ENCODE measurements around the gene IFNA10. TPM values are rescaled to one million over a fixed set of nuclear protein-coding genes. Genes with fewer than 3 reads are reported as not detected.
"Not testable (repeated sequence)": the region's sequence is repeated elsewhere in the genome, so short reads cannot be mapped to it uniquely, and the experiment has no call there.

IFNA10 gene
- total RNA-seq, 4 donors from 2014 or later, result not detected

DNA sequence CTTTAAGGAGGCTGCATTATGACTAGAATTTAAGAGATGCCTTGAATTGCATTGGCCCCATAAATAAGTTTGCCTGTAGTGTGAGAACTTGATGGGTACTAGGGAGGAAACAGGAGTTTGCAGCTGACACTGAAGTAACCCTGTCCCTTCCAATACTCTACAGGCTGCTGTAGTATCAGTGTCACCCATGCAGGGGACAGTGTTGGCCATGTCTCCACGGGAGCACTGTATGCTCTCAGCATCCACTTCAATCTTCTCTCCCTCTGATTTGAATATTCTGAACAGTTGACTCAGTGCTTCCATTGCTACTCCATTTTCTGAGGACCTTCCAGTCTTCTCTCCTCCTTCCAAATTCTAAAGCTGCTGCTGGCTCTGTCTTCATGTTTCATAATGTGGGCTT lies 44.2 kb upstream of the IFNA10 start:
- Histone ChIP-seq H3K27ac (no peak overlapping the region), H3K4me3 (no peak overlapping the region), H3K36me3 (no peaks in the 10 kb centered on the region), H3K4me1 (peaks cover 0 to 6% (median 0%) of the 10 kb centered on the region in 4 donors), H3K27me3 (peaks cover 8% of the 10 kb centered on the region), H3K9me3 (no peaks in the 10 kb centered on the region)
- no peak for DNase-seq
- TF ChIP-seq POLR2A (IDR thresholded peaks at IDR 0.05) (no peak), POLR2AphosphoS5 (IDR thresholded peaks at IDR 0.05) (no peak), EP300 (IDR thresholded peaks at IDR 0.05; ENCODE audit: low read depth) (no peak)
- TF ChIP-seq, protein P1, sequence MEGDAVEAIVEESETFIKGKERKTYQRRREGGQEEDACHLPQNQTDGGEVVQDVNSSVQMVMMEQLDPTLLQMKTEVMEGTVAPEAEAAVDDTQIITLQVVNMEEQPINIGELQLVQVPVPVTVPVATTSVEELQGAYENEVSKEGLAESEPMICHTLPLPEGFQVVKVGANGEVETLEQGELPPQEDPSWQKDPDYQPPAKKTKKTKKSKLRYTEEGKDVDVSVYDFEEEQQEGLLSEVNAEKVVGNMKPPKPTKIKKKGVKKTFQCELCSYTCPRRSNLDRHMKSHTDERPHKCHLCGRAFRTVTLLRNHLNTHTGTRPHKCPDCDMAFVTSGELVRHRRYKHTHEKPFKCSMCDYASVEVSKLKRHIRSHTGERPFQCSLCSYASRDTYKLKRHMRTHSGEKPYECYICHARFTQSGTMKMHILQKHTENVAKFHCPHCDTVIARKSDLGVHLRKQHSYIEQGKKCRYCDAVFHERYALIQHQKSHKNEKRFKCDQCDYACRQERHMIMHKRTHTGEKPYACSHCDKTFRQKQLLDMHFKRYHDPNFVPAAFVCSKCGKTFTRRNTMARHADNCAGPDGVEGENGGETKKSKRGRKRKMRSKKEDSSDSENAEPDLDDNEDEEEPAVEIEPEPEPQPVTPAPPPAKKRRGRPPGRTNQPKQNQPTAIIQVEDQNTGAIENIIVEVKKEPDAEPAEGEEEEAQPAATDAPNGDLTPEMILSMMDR (IDR thresholded peaks at IDR 0.05), result no peak
- WGBS, 2 donors (ENCODE audit: low coverage in 1 of 2), result 13% methylated on average over 1 of the region's 1 CpG; no CpG with 5 or more reads in 1 of the 2 donors
- in situ Hi-C loops (cut with MboI; ENCODE audit: low pct_ligation_motif_present in 1 of 4, low pct_unique_long_range_greater_than_20kb in 1 of 4, low sequenced_read_pairs in 3 of 4) (no loop called here), intact Hi-C loops (cut with DNase I; ENCODE audit: low total_unique reads) (no loop called here)

DNA sequence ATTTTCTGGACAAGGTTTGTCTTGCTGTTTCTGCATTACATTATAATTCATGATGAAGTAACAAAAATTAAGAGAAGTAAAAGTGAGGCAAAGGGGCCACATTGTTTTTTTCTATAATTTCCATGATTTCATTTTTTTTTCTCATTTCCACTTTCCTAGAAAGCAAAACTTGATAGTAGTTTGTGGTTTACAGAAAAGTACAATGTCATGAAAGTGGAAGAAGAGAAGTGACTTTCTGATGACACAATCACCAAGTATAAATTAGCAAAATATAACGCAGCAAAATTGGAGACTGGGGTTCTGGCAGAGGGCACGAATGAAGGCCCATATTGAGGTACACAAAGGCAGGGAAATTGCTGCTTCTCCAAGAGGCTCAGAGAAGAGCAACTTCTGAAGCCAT lies 37.9 kb upstream of the IFNA10 start:
- in situ Hi-C loops (cut with MboI; ENCODE audit: low pct_ligation_motif_present in 1 of 4, low pct_unique_long_range_greater_than_20kb in 1 of 4, low sequenced_read_pairs in 3 of 4) (loop anchor here in 2 of 4 donors (25.0 kb wide), 1 partner anchor 542 kb away; no protein-coding TSS in a partner anchor), intact Hi-C loops (cut with DNase I; ENCODE audit: low total_unique reads) (no loop called here)

DNA sequence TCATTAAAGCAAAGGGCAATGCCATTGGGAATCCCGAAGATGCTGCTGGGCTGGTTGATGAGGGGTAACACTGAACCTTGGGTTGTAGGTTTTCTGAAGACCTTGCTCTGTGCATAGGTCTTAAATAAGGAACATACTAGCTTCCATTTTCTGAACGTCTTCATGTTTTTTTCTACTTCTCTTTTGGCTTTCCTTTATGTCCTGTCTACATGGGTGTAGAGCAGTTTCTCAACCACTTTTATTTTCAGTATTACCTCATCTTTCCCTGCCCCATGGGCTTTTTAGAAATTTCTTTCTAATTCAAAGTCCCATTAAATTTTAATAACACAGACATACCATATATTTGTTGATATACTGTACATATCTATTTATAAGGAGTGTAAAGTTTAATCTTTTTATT lies 33.0 kb upstream of the IFNA10 start, which contains the start of gene IFNA14:
TSS of gene IFNA14 (minus strand) at position 95 of the 400 bp plus-strand sequence. CDS start at position 25, 70 bp downstream.
- Histone ChIP-seq H3K27ac (no peak within 1 kb of the TSS), H3K4me1 (no peaks in the 10 kb centered on the region), H3K27me3 (no peaks in the 10 kb centered on the region), H3K9me3 (no peaks in the 10 kb centered on the region), H3K36me3 (no peaks in the 10 kb centered on the region), H3K4me3 (no peak within 1 kb of the TSS)
- in situ Hi-C loops (cut with MboI; ENCODE audit: low pct_ligation_motif_present in 1 of 4, low pct_unique_long_range_greater_than_20kb in 1 of 4, low sequenced_read_pairs in 3 of 4) (loop anchor here in 2 of 4 donors (25.0 kb wide), 1 partner anchor 547 kb away; no protein-coding TSS in a partner anchor), intact Hi-C loops (cut with DNase I; ENCODE audit: low total_unique reads) (no loop called here)
- DNase-seq, result no peak
- WGBS, 2 donors (ENCODE audit: low coverage in 1 of 2), result 60 to 68% methylated on average over 1 to 2 of the region's 2 CpGs
- TF ChIP-seq EP300 (IDR thresholded peaks at IDR 0.05; ENCODE audit: low read depth), result no peak
- no peak for TF ChIP-seq POLR2A (IDR thresholded peaks at IDR 0.05)
- TF ChIP-seq, protein P1 (IDR thresholded peaks at IDR 0.05), result no peak
- TF ChIP-seq POLR2AphosphoS5 (IDR thresholded peaks at IDR 0.05), result no peak

More for the DNA sequence above, 37.9 kb upstream of the IFNA10 start:
- Histone ChIP-seq H3K4me1 (no peaks in the 10 kb centered on the region), H3K4me3 (no peak overlapping the region), H3K36me3 (no peaks in the 10 kb centered on the region), H3K9me3 (no peaks in the 10 kb centered on the region), H3K27ac (no peak overlapping the region), H3K27me3 (no peaks in the 10 kb centered on the region)
- no peak for DNase-seq
- no peak for TF ChIP-seq POLR2A (IDR thresholded peaks at IDR 0.05)
- TF ChIP-seq EP300 (IDR thresholded peaks at IDR 0.05; ENCODE audit: low read depth), result no peak
- TF ChIP-seq, protein P1 (IDR thresholded peaks at IDR 0.05), result no peak
- TF ChIP-seq POLR2AphosphoS5 (IDR thresholded peaks at IDR 0.05), result no peak
- WGBS, 2 donors (ENCODE audit: low coverage in 1 of 2), result 35 to 45% methylated on average over 2 of the region's 2 CpGs

DNA sequence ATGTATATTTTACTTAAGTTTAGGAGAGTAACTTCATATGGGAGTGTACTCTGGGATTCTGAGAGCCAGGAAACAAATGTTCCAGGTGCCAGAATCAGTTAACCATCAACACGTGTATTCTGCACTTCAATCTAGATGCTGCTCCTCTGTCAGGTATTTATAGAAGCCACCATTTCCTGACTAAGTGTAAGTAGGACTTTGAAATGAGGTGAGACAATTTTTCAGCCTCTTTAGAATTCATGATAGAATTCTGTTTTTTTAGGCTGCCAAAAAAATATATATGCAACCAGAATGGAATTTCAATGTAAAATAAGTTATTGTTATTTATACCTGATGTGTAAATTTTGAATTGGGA lies 29.4 kb upstream of the IFNA10 start:
- H3K27ac ChIP-seq; intact Hi-C loops (cut with DNase I; ENCODE audit: low total_unique reads); H3K27me3 ChIP-seq; DNase-seq; H3K36me3 ChIP-seq; H3K4me1 ChIP-seq; H3K9me3 ChIP-seq; H3K4me3 ChIP-seq: not testable (repeated sequence)
- in situ Hi-C loops (cut with MboI; ENCODE audit: low pct_ligation_motif_present in 1 of 4, low pct_unique_long_range_greater_than_20kb in 1 of 4, low sequenced_read_pairs in 3 of 4), result loop anchor here in 2 of 4 donors (25.0 kb wide), 1 partner anchor 551 kb away; no protein-coding TSS in a partner anchor
- 0 to 18% methylated on average over 1 of the region's 1 CpG for WGBS, 2 donors (ENCODE audit: low coverage in 1 of 2)

Measured in transverse colon (tissue), 4 donors.